ENCODE measurements around the gene KCNC3. TPM values are rescaled to one million over a fixed set of nuclear protein-coding genes. Genes with fewer than 3 reads are reported as not detected.

KCNC3 gene
- total RNA-seq, 4 donors from 2014 or later: 1.5 to 3.1 (median 1.7) TPM

DNA sequence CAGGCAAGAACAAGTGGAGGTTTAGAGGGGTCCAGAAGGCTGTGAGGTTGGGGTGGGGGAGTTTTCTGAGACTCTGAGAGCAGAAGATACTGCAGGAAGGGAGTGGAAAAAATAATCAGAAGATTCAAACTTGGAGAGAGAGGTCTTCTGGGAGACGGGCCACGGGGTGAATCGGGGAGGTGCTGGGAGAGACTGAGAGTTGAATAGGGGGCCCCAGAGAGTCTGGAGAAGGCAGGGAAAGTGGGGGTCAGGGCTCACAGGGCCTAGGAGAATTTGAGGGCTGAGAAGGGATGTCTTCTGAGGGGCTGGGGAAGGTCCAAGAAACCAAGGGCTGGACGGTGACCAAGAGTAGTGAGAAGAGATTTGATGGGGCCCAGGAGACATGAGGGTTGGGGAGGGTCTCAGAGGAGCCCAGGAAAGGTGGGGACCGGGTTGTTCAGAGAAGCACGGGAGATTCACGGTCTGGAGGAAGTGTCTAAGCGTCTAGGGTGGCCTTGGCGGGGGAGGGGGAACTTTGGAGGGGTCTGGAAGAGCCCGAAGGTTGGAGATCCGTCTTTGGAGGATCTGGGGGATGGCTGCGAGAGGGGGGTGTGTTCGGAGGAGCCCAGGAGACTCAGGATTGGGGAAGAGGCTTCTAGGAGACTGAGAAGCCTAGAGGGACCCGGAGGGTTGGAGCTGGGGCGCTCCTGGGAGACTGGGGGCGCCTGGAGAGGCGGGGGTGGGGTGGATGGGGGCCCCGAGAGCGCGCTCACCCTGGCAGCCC lies 1.5 kb downstream of the KCNC3 start:
- WGBS: 21% methylated on average over 19 of the region's 20 CpGs
- H3K4me3 ChIP-seq: peak overlapping the region; percentile 43
- no peak for DNase-seq (ENCODE audit: low spot score in 2 of 2)

DNA sequence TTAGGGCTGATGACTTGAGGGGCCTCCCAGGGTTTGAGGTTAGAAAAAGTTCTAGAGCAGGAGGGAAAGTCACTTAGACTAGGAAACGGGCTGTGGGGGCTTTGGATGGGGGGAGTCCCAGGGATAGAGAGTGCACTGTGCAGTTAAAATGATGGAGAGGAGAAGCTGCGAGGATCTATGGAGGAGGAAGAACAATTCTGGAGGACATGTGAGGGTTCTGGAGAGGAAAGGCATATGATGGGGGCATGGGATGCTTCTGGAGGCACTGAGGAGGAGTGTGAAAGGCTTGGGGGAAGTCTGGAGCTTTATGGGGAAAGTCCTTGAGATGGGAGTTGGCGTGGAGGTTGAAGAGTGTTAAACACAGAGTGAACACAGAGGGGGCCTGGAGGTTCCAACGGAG lies 2.2 kb downstream of the KCNC3 start:
- TF ChIP-seq POLR2A (IDR thresholded peaks at IDR 0.05) (no peak), POLR2AphosphoS5 (IDR thresholded peaks at IDR 0.05) (no peak), EP300 (IDR thresholded peaks at IDR 0.05) (no peak)
- TF ChIP-seq, protein P1, sequence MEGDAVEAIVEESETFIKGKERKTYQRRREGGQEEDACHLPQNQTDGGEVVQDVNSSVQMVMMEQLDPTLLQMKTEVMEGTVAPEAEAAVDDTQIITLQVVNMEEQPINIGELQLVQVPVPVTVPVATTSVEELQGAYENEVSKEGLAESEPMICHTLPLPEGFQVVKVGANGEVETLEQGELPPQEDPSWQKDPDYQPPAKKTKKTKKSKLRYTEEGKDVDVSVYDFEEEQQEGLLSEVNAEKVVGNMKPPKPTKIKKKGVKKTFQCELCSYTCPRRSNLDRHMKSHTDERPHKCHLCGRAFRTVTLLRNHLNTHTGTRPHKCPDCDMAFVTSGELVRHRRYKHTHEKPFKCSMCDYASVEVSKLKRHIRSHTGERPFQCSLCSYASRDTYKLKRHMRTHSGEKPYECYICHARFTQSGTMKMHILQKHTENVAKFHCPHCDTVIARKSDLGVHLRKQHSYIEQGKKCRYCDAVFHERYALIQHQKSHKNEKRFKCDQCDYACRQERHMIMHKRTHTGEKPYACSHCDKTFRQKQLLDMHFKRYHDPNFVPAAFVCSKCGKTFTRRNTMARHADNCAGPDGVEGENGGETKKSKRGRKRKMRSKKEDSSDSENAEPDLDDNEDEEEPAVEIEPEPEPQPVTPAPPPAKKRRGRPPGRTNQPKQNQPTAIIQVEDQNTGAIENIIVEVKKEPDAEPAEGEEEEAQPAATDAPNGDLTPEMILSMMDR (IDR thresholded peaks at IDR 0.05): no peak
- Histone ChIP-seq H3K9me3 (no peaks in the 10 kb centered on the region), H3K27ac (no peak overlapping the region), H3K4me3 (no peak overlapping the region), H3K36me3 (no peaks in the 10 kb centered on the region), H3K4me1 (peaks cover 61% of the 10 kb centered on the region), H3K27me3 (peaks cover 59% of the 10 kb centered on the region)
- 44% methylated on average over 4 of the region's 4 CpGs for WGBS
- DNase-seq (ENCODE audit: low spot score in 2 of 2): no peak

More for the DNA sequence above, 1.5 kb downstream of the KCNC3 start:
- TF ChIP-seq POLR2AphosphoS5 (IDR thresholded peaks at IDR 0.05) (no peak), POLR2A (IDR thresholded peaks at IDR 0.05) (no peak), EP300 (IDR thresholded peaks at IDR 0.05) (no peak)
- TF ChIP-seq, protein P1 (IDR thresholded peaks at IDR 0.05): no peak
- Histone ChIP-seq H3K9me3 (no peaks in the 10 kb centered on the region), H3K4me1 (peaks cover 68% of the 10 kb centered on the region), H3K36me3 (no peaks in the 10 kb centered on the region), H3K27ac (no peak overlapping the region), H3K27me3 (peaks cover 65% of the 10 kb centered on the region)

DNA sequence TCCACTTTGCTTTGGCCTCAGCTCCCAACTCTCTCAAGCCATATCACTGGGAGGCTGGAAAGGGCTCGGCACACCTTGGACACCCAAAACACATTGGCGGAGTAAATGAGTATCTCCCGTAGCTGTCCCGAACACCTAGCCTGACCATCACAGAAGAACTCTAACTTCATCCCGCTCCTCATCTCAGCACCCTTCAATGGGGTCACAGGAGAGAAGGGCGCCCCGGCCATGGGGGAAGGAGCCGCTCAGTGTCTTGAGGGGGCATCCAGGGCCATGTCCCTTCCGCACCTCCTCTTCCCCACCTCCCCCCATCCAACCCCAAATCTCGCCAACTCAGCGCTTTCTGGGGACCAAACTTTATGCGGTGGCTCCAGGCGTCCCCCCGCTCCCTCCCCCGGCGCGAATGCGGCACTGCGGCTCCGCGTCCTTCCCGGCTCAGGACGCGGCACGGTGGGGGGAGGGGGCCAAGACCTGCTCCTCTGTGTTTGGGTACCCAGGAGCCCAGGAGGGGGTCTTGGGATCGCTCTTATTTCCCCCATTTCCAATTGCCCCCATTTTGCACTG lies 3.0 kb downstream of the KCNC3 start:
- H3K4me1 ChIP-seq: peaks cover 55% of the 10 kb centered on the region
- no peak for DNase-seq (ENCODE audit: low spot score in 2 of 2)
- WGBS: 3% methylated on average over 25 of the region's 26 CpGs
- no peaks in the 10 kb centered on the region for H3K36me3 ChIP-seq
- H3K4me3 ChIP-seq: peak overlapping the region; percentile 6
- H3K27me3 ChIP-seq: peaks cover 50% of the 10 kb centered on the region
- H3K9me3 ChIP-seq: no peaks in the 10 kb centered on the region
- H3K27ac ChIP-seq: no peak overlapping the region
- TF ChIP-seq POLR2AphosphoS5 (IDR thresholded peaks at IDR 0.05) (no peak), POLR2A (IDR thresholded peaks at IDR 0.05) (no peak), EP300 (IDR thresholded peaks at IDR 0.05) (no peak)
- TF ChIP-seq, protein P1 (IDR thresholded peaks at IDR 0.05): no peak

DNA sequence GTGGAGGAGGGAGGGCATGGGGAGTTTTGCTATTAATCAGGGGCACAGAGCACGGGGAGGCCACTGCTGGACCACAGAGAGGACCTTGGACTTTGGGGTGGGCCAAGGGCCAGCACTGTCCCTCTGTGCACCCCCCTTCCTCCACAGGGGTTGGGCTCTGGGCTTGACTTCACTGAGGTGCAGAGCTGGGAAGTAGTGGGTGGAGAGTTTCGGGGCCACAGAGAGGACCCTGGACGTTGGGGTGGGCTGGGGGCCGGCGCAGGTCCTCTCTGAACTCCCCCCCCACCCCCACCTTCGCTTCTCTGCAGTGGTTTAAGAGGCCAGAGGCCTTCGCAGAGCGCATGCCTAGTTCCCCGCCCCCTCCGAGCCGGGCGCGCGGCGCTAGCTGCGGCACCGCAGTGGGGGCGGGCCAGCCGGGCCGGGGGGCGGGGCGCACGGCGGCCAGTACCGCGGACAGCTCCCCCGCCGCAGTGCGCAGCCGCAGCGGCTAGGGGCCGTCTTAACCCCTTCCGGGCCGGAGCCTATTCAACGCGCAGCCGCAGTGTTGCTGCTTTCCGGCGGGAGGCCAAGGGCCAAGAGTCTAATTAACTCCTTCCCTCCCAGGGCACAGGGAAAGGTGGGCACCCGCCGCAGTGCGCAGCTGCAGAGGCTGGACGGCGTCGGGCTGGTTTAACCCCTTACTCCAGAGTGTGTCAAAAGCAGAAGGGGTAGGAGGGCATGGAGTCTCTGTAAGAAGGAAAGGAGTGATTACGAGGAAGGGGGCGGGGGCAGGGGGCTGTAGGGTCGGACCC lies 3.7 kb downstream of the KCNC3 start:
- Histone ChIP-seq H3K4me1 (peaks cover 48% of the 10 kb centered on the region), H3K4me3 (peak overlapping the region; percentile 6), H3K9me3 (no peaks in the 10 kb centered on the region), H3K27me3 (peaks cover 46% of the 10 kb centered on the region), H3K27ac (no peak overlapping the region), H3K36me3 (no peaks in the 10 kb centered on the region)
- WGBS: 3% methylated on average over 17 of the region's 48 CpGs
- TF ChIP-seq POLR2A (IDR thresholded peaks at IDR 0.05) (no peak), POLR2AphosphoS5 (IDR thresholded peaks at IDR 0.05) (no peak), EP300 (IDR thresholded peaks at IDR 0.05) (no peak)
- TF ChIP-seq, protein P1 (IDR thresholded peaks at IDR 0.05): no peak
- DNase-seq (ENCODE audit: low spot score in 2 of 2): peak in 1 of 2 donors; percentile 66

DNA sequence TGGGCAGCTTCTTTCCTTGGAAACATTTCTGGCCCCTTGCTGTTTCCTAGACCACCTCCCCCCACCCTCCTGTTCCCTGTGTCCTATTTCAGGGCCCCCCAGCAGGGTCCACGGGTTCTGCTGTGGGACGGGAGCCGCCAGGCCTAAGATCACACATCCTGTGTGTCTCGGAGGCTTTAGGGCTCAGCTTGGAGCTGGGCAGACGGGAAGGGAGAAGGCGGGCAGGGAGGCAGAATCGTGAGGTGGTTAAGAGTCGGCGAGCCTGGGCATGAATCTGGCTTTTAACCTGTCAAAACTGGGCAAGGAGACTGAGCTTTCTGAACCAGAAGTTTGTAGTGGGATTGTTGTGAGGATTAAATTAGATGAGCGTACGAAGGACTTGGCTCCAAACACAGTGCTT lies 4.8 kb downstream of the KCNC3 start:
- H3K4me1 ChIP-seq: peaks cover 36% of the 10 kb centered on the region
- H3K9me3 ChIP-seq: no peaks in the 10 kb centered on the region
- H3K27ac ChIP-seq: no peak overlapping the region
- no peaks in the 10 kb centered on the region for H3K36me3 ChIP-seq
- DNase-seq (ENCODE audit: low spot score in 2 of 2): no peak
- no peak overlapping the region for H3K4me3 ChIP-seq
- no peak for TF ChIP-seq EP300 (IDR thresholded peaks at IDR 0.05)
- TF ChIP-seq, protein P1 (IDR thresholded peaks at IDR 0.05): no peak
- no peak for TF ChIP-seq POLR2AphosphoS5 (IDR thresholded peaks at IDR 0.05)
- no peak for TF ChIP-seq POLR2A (IDR thresholded peaks at IDR 0.05)
- 49% methylated on average over 11 of the region's 11 CpGs for WGBS
- H3K27me3 ChIP-seq: peaks cover 35% of the 10 kb centered on the region

Measured in suprapubic skin (tissue), 4 donors.